ENCODE measurements around the gene XKR8. TPM values are rescaled to one million over a fixed set of nuclear protein-coding genes. Genes with fewer than 3 reads are reported as not detected.

Gene XKR8
- total and polyA plus RNA-seq, 10 of the 15 experiments (the other 5 are each of a cell fraction or from before 2014, with no cell fraction given), result 0.80 to 3.7 (median 2.6) TPM

GRCh38 chr1:27912429-27912828 is 47.3 kb upstream of the XKR8 start:
- no peak for TF ChIP-seq HCFC1 (IDR thresholded peaks at IDR 0.05; ENCODE audit: low read length)
- TF ChIP-seq GATAD2B (conservative IDR thresholded peaks at IDR 0.05; ENCODE audit: low read depth), result no peak
- no peak for TF ChIP-seq ZZZ3 (IDR thresholded peaks at IDR 0.05; ENCODE audit: control insufficient read depth, insufficient read length, low read depth)
- TF ChIP-seq CHD4 (IDR thresholded peaks at IDR 0.05), result no peak
- TF ChIP-seq KLF5 (IDR thresholded peaks at IDR 0.05; ENCODE audit: partially characterized antibody), result no peak
- TF ChIP-seq FOS (IDR thresholded peaks at IDR 0.05; ENCODE audit: borderline replicate concordance, extremely low read depth, insufficient read length), result no peak
- no peak for TF ChIP-seq SIX5 (IDR thresholded peaks at IDR 0.05; ENCODE audit: low read depth, low read length, severe bottlenecking)
- TF ChIP-seq MEF2A (IDR thresholded peaks at IDR 0.05; ENCODE audit: insufficient read depth, low read depth, low read length), result no peak
- TF ChIP-seq JUND (IDR thresholded peaks at IDR 0.05; ENCODE audit: low read depth, low read length), result no peak
- no peak for TF ChIP-seq YBX1 (IDR thresholded peaks at IDR 0.05)
- TF ChIP-seq ESRRA (IDR thresholded peaks at IDR 0.05; ENCODE audit: low read length), result no peak
- Histone ChIP-seq H3K36me3 (ENCODE audit: control insufficient read depth in 2 of 2, insufficient read depth in 2 of 2, low read length in 1 of 2) (peaks cover 0 to 8% of the 10 kb centered on the region in 2 experiments; a peak in 2 of 4 replicates), H3K79me2 (ENCODE audit: control insufficient read depth, insufficient read depth, low read length) (peaks cover 21% of the 10 kb centered on the region), H2AFZ (ENCODE audit: control insufficient read depth, low read depth, low read length) (no peak overlapping the region), H3K9me3 (replicated peaks; ENCODE audit: control insufficient read depth, insufficient read depth, low read length) (peaks cover 2% of the 10 kb centered on the region; the same call in 2 of the 3 replicates), H3K4me3 (no peak overlapping the region), H4K20me1 (ENCODE audit: control insufficient read depth, insufficient read depth) (no peaks in the 10 kb centered on the region), H3K4me2 (ENCODE audit: control insufficient read depth, insufficient read depth) (peak overlapping the region; percentile 75), H3K9ac (ENCODE audit: control insufficient read depth, insufficient read depth, low read length) (no peak overlapping the region), H3K27me3 (replicated peaks in 1 of 2; ENCODE audit: control insufficient read depth in 2 of 2, insufficient read depth in 2 of 2, low read length in 1 of 2) (no peaks in the 10 kb centered on the region), H3K4me1 (ENCODE audit: control insufficient read depth, insufficient read depth, low read length) (no peaks in the 10 kb centered on the region; the same call in 1 of the 2 replicates), H3K27ac (ENCODE audit: control insufficient read depth, insufficient read depth) (no peak overlapping the region)
- ATAC-seq (no peak), DNase-seq (ENCODE audit: low read depth, low spot score) (no peak), FAIRE-seq (no peak)
- WGBS (ENCODE audit: insufficient coverage, insufficient replicate concordance, low lambda C conversion rate, missing lambda C conversion rate), result 0% methylated on average over 1 of the region's 1 CpG
- BruUV-seq (replicated peaks), result TSS peak; percentile 30
- intact Hi-C loops (cut with micrococcal nuclease; ENCODE audit: unreplicated experiment), result no loop called here
- RAD21 ChIA-PET (ENCODE audit: unreplicated experiment), result no interaction called here
- in situ Hi-C loops (cut with MboI), result no loop called here
- SMC1A ChIA-PET (ENCODE audit: uncharacterized antibody, unreplicated experiment), result interaction anchor here (0.6 kb wide), 1 partner anchor 385 kb away, joined by 3 read pairs; no protein-coding TSS in a partner anchor
- CTCF ChIA-PET, result interaction anchor here (1.2 kb wide), 1 partner anchor 20 kb away, joined by 3 read pairs; no protein-coding TSS in a partner anchor
- POLR2A ChIA-PET, result no interaction called here

All from GM12878 (cell line).